HUDEP-2 (cell line): ENCODE data around the gene ZBTB40.

Experiments
- DNase-seq, 76 experiments: peaks; one replicate each; lab custom pipeline; 2025; ENCODE audit not compliant: unreplicated experiment in 76 of 76; lab: John Stamatoyannopoulos, UW

ZBTB40 gene

GRCh38 chr1:22552021-22552420 lies 100.4 kb downstream of the ZBTB40 start:
- no peak for DNase-seq

- DNase-seq = no peak
These were observed 101.6 kb downstream of the ZBTB40 start for GRCh38 chr1:22553104-22553880.

- DNase-seq = peak in 1 of 76 experiments; percentile 14
These were observed 102.4 kb downstream of the ZBTB40 start for GRCh38 chr1:22553991-22554522.

- no peak for DNase-seq
These were observed 103.7 kb downstream of the ZBTB40 start for GRCh38 chr1:22555371-22555656.

- no peak for DNase-seq
These were observed 104.9 kb downstream of the ZBTB40 start for GRCh38 chr1:22556391-22557104.

GRCh38 chr1:22557341-22557950 lies 105.8 kb downstream of the ZBTB40 start:
- DNase-seq = no peak

GRCh38 chr1:22562584-22563583 lies 111.2 kb downstream of the ZBTB40 start, which contains the start of gene EPHA8:
EPHA8 (plus strand) TSS chr1:22563489; CDS start chr1:22563636, 147 bp downstream.
- no peak for DNase-seq

- DNase-seq = no peak
These were observed 112.3 kb downstream of the ZBTB40 start for GRCh38 chr1:22563671-22564602.

GRCh38 chr1:22566161-22566560 lies 114.5 kb downstream of the ZBTB40 start:
- DNase-seq = no peak

GRCh38 chr1:22567197-22567596 lies 115.5 kb downstream of the ZBTB40 start:
- no peak for DNase-seq

GRCh38 chr1:22567994-22568393 lies 116.3 kb downstream of the ZBTB40 start:
- no peak for DNase-seq

GRCh38 chr1:22569269-22569668 lies 117.6 kb downstream of the ZBTB40 start:
- no peak for DNase-seq

- no peak for DNase-seq
These were observed 118.7 kb downstream of the ZBTB40 start for GRCh38 chr1:22570140-22570909.

GRCh38 chr1:22572818-22573217 lies 121.2 kb downstream of the ZBTB40 start:
- DNase-seq = no peak

- no peak for DNase-seq
These were observed 121.6 kb downstream of the ZBTB40 start for GRCh38 chr1:22573237-22573636.

- DNase-seq = no peak
These were observed 124.0 kb downstream of the ZBTB40 start for GRCh38 chr1:22575532-22576149.

- no peak for DNase-seq
These were observed 124.5 kb downstream of the ZBTB40 start for GRCh38 chr1:22576150-22576544.

GRCh38 chr1:22576617-22577016 lies 125.0 kb downstream of the ZBTB40 start:
- no peak for DNase-seq
